Measurements from ENCODE around the gene BDKRB1.

BDKRB1 gene

DNA sequence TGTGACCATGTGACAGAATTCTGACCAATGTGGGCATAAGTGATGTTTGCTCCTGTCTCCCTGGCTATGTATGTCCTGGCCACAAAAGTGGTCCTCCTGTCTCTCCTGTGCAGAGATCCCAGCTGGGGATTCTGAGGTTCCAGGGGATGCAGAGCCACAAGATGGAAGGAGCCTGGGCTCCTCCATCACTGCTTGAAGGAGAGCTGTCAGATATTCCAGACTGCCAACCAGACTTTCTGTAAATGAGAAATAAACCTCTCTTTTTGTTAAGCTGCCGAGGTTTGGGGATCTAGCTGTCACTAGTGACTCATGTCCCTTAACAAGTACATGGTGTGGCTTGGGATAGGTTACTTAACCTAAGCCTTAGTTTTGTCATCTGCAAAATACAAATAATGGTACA lies 21.9 kb downstream of the BDKRB1 start:
- no peak for DNase-seq (ENCODE audit: low read depth in 1 of 2, low spot score in 1 of 2)

DNA sequence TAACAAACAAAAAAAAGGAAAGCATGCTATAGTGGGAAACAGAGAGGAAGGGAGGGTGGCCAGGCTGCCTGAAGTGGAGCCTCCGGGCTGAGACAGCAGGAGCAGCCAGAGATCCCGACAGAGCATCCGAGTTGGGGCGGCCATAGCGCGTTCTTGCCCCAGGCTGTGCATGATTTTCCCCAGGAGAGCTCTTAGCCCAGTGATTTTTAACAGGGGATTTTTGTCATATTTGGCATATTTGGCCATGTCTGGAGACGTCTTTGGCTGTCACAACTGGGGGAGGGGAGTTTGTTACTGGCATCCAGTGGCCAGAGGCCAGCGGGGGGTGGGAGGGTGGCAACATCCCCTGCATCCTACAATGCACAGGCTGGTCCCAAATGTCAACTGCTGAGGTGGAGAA lies 23.6 kb downstream of the BDKRB1 start:
- DNase-seq (ENCODE audit: low read depth in 1 of 2, low spot score in 1 of 2): no peak

DNA sequence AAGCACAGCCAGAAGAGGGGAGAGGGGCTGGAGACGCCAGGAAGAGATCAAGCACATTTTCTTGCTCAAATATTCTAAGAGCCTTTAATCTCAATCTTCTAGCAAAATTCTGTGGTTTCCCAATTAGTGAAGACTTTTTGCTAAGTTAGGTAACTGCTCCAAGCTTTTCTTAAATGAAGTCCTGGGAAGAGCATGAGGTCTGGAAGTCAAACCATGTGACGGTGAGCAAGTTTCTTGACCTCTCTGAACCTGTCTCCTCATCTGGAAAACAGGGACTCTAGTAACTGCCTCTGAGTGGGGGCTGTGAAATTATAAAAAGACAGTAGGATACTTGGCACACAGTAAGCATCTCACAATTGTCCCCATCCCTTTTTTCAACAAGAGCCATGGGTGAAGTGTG lies 24.1 kb downstream of the BDKRB1 start:
- no peak for DNase-seq (ENCODE audit: low read depth in 1 of 2, low spot score in 1 of 2)

DNA sequence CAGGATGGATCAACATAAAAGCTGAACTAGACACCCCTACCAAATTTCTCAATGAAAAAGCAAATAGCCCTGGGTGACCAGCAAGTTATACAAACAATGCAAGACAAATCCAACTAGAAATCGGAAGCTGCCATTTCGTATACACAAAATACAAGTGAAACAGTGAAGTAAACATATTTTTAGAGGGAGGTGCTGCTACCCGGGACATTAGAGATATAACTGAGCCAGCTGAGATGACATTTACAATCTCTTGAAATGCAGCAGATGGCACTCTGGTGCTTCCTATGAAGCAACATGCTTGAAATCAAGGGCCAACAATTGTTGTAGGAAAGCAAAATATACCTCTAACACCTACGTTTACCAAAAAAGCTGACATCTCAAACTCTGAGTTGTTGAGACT lies 25.5 kb downstream of the BDKRB1 start:
- DNase-seq (ENCODE audit: low read depth in 1 of 2, low spot score in 1 of 2): no peak

DNA sequence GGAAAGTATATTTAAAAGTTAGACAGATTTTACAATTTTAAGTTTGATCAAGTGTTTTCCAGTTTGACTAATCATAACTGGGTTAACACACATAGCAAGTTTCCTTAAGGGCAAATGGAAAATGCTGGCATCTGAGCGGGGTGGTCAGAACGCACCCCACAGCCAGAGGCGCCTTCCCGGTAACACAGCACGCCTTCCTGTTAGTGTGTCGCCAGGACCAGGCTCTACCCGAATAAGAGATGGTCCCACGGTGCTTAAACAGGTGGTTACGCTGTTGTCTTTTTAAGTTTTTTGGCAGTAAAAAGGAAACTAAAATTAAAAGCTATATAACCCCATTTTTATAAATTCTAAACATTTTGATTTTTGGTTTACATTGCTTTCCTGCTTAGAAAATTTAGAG lies 28.0 kb downstream of the BDKRB1 start:
- no peak for DNase-seq (ENCODE audit: low read depth in 1 of 2, low spot score in 1 of 2)

DNA sequence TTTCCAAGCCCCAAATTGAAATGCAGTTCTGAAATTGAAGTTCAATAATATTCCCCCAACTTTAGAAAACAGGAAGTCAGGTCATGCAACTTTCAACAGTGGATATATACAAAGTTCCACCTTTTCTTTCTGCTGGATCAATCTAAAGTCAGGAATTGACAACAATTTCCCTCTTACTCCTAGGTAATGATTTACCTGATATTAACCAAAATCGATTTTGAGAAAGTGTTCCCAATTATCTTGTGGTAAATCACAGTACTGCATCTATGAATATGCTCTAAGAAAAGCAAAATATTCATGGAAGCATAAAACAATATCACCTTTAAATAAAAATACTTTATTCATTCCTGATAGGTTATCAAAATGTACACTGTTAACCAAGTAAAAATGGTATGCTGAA lies 28.4 kb downstream of the BDKRB1 start:
- no peak for DNase-seq (ENCODE audit: low read depth in 1 of 2, low spot score in 1 of 2)

DNA sequence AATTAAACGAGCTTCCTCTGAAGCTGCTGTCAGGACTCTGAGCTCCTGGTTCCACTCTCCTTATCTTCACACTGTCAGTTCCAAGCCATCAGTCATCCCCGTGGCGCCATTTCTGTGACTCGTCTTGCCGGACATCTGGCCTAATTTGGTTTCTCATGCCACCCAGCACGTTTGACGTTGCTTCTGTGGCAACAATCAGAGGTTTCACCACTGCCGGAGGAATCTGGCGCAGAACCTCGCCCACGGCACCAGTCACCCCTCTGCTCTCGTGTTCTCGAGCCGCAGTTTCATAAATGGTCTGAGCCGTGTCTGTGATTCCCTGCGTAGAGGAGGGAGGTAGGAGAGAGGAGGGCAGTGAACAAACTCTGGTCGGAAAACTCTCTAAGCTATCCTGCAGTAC lies 29.7 kb downstream of the BDKRB1 start:
- DNase-seq (ENCODE audit: low read depth in 1 of 2, low spot score in 1 of 2): no peak

DNA sequence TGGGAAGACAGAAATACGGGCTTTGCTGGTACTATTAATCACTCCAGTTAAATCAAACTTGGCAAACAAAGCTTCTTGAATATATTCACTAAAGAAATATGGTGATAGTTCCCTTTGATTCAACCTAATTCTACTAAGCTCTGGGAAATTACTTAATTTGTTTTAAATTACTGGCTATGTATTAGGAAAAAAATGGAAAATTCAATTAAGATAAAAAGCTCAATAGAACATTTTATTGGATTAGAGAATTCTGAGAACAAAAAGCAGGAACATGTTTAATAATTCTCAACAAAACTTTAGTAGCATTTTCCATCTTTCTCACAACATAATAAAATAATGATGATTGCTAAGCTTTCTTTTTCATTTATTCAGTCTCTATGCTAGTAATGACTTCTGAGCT lies 30.2 kb downstream of the BDKRB1 start:
- no peak for DNase-seq (ENCODE audit: low read depth in 1 of 2, low spot score in 1 of 2)

DNA sequence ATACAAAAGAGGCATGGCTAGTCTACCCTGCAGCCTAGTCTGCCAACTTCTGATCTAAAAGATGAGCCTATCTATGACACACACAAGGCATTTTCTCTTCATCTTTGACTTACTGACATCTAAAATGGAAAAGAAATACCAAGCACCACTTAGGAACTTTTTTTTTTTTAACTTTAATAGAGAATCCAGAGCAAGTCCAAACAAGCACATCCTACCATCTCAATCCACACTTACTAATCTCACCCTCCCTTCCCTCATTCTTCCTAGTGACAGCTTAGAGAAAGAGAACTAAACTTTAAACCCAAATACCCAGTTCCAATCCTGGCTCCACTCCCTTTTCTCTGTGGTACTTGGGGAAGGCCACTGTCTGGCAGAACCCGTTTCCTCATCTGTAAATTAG lies 31.8 kb downstream of the BDKRB1 start:
- no peak for DNase-seq (ENCODE audit: low read depth in 1 of 2, low spot score in 1 of 2)

DNA sequence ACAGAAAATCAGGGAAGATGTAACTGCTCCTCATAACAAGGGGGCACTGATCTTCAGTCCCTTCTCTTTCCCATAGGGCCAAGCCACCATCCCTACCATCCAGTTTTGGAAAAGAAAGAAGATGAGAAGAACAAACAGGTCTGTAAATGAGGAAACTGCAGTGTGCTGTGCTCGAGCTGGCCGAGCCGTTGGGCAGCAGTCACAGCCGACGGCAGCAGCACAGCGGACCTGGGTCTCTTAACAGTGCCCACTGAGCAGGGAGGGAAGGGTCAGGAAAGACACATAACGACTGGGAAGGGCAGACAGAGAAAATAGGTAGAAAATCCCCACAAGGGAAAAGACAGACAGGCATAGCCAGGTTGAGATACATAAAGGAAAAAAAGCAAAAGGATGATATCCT lies 38.2 kb downstream of the BDKRB1 start:
- DNase-seq (ENCODE audit: low read depth in 1 of 2, low spot score in 1 of 2): no peak

DNA sequence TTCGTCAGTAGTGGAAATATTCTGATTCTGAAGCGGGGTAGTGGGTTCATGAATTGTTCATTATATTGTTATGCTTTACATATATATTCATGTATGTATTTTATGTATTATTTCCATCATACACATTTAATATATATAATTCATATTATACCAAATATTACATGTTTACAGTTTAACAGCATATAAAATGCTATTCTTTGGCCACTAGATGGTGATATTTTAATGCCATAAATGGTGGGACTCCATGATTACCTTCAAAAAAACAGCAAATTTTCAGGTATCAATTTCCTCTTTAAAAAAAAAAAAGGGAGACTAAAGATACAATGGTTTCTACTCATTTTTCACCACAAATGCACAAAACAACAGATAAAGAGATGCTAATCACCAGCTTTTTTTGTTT lies 41.0 kb downstream of the BDKRB1 start:
- DNase-seq (ENCODE audit: low read depth in 1 of 2, low spot score in 1 of 2): no peak

DNA sequence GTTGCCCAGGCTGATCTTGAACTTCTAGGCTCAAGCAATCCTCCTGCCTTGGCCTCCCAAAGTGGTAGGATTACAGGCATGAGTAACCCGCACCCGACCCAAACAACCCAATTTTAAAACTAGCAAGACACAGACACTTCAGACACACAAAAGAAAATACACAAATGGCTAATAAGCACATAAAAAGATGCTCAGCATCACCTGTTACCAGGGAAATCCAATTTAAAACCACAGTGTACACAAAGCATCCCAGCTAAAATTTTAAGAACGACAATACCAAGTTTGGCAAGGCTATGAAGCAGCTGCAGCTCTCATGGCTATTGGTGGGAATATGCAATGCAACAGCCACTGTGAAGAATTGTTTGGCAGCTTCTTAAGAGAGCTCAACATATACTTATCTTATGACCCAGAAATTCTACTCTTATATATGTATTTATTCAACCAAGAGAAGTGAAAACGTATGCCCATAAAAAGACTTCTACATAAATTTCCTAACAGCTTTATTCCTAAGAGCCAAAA lies 42.0 kb downstream of the BDKRB1 start:
- no peak for DNase-seq (ENCODE audit: low read depth in 1 of 2, low spot score in 1 of 2)

DNA sequence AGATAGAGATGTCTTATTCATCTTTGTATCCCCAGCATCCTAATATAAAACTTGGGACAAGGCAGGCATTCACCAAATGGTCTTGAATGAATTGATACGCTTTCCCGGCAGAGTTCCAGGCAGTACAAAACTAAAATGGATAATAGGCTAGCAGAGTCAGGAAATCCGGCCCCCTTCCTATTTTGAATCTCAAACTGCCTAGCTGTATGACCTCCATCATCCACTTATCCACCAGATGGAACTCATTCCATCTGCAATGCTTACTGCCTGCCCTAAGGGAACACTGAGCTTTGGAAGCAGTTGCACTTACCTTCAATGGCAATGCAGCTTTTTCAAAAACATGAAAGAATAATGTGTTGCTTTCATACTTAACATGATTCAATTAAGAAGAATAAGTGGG lies 43.4 kb downstream of the BDKRB1 start:
- DNase-seq (ENCODE audit: low read depth in 1 of 2, low spot score in 1 of 2): no peak

DNA sequence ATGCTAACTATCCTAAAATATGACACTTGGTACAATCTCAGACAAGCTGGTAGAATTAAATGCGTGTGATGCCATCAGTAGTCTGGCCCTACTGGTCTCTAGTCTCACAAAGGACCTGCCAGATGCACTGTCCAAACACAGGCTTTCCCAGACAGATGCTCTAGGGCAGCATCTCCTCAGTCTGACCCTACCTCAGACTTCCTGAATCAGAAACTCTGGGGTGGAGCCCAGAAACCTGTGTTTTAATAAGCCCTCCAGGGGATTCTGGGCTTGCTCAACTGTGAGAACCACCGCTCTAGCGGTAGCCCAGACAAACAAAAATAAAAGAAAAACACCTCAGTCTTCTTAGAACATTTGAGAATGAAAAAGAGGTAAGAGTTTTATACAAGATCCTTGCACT lies 48.0 kb downstream of the BDKRB1 start:
- no peak for DNase-seq (ENCODE audit: low read depth in 1 of 2, low spot score in 1 of 2)

DNA sequence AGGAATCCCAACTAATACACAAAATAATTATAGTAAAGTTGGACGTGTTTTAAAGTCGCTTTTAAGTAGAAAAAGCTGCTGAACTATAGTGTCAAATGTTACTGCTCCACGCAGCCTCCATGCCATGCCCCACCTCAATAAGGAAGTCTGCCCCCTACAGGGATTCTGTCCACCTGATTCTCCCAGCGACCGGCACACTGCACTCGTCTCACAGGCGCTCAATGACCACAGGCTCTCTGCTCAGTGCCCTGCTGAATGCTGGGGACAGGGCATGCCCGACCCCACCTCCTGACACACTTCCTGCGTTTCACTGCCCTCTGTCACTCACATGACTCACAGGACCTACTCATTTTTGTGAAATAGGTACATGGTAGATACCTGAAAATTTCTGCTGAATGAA lies 48.9 kb downstream of the BDKRB1 start:
- no peak for DNase-seq (ENCODE audit: low read depth in 1 of 2, low spot score in 1 of 2)

DNA sequence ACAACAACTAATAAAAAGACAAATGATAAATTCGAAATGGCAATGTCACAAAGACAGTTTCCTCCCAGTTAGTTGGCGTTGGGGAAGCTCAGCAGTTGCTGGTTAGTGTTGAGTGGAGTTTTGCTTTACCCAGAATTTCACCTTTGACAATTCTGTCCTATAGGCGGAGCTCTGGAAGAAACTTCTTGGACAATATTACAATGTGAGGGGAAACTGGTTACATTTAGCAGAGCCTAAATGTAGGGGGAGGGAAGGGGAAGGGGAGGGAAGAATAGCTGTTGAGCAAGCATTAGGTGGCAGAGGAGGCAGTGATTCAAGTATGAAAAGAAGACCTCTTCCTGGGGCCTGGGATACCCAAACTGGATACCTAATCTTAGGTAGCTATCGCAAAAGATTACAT lies 51.4 kb downstream of the BDKRB1 start:
- no peak for DNase-seq (ENCODE audit: low read depth in 1 of 2, low spot score in 1 of 2)

DNA sequence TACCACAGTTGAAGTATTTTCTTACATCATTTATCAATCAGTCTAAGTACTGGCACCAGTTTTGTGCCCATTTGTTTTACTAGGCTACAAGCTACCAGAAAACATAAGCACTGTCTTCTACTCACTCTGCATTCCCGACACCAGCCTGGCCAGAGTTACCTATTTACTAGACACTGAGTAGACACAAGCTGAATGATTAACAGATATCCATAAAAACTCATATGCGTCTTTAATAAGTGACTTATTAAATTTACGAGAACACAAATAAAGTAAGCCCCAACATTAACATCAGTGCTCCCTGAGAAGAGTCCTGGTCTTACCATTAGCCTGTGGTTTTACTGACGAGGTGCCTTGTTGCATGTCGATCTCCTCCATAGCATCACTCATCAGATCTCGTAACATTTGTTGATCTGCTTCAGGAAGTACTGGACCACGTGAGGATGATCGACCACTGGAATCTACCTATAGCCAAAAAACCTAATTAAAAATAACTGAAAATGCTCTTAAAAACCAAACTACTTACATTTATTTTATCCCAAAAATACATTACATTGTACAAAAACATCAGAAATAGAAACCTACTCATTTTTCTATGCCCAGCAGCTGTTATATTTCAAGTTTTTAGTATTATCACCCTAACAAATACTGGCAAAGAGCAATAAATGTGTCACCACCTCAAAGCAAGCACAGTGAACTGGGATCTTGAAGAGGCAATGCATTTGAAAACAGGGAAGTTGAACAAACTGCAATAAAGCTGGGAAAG lies 53.3 kb downstream of the BDKRB1 start:
- DNase-seq (ENCODE audit: low read depth in 1 of 2, low spot score in 1 of 2): no peak

DNA sequence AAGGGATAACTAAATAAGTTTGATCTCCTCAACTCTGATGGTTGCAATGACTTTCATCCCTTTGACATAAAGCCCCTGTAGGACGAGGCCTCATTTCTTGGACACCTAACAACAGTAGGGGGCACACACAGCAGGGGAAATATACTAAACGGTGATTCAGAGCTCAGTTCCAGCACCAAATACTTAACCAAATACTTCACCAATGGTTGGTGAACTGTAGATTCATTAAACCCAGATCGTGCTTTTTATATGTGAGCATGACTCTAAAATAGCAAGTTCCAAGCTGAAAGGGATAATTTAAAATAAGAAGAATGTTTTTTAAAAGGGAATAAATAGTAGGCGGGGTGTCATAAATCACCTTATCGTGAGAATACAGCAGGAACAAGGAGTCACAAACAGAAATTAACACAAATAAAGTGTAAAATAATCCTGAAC lies 53.9 kb downstream of the BDKRB1 start:
- DNase-seq (ENCODE audit: low read depth in 1 of 2, low spot score in 1 of 2): no peak

DNA sequence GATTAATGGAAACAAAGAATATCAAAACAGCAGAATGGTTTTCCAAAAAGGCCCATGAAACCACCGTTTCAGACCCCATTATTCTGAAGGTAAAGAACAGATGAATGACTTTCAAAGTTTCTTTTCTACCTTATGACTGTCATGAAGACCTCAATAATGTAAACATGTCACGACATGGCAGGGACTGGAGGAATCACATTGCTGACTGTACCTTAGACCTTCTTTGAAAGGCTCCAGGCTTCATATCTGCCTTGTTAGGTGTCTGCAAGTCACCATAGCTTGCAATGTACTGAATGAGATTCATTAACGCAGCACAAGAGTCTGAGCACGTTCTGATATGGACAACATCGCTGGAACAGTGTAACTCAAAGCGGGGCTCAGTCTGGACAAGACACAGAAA lies 54.9 kb downstream of the BDKRB1 start:
- no peak for DNase-seq (ENCODE audit: low read depth in 1 of 2, low spot score in 1 of 2)

Data from activated CD4-positive, alpha-beta T cell treated with anti-CD3 and anti-CD28 coated beads, Interleukin-2, amount 50 U/mL, for 24 hours (primary cell).